Renal cortical epithelial cell (primary cell): ENCODE data around the gene ZNF839. TPM values are rescaled to one million over a fixed set of nuclear protein-coding genes. Genes with fewer than 3 reads are reported as not detected.
A peak's percentile ranks its signal among the peaks of the same experiment; 100 is the strongest.

Source experiments
- DNase-seq: peaks from one replicate; pipeline ENCODE4 v3.0.0-alpha.2; 2011; ENCODE audit warnings: low read depth
- total RNA-seq: library from RNA; depleted of rRNA; stranded (reverse); fragments of >200 nt; gene quantifications from 2 replicates; pipeline ENCODE4 v1.2.3, GENCODE V29; 2014

ZNF839 gene
- total RNA-seq, 1 donor from 2014 or later: 11.1 TPM

DNA sequence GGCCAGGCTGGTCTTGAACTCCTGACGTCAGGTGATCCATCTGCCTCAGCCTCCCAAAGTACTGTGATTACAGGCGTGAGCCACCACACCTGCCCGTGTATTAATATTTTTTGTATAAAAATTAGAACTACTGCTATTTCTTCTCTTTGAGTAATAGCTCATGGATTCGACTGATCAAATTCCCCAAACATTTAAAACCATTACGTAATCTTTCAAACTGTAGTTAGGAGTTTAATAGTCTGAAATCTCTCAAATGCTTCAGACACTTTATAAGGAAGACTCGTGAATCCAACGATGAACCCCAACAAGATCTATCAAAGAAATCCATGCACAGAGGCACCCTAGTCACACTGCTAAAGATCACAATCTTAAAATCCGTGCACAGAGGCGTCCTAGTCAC, 59.3 kb downstream of the ZNF839 start:
- no peak for DNase-seq

DNA sequence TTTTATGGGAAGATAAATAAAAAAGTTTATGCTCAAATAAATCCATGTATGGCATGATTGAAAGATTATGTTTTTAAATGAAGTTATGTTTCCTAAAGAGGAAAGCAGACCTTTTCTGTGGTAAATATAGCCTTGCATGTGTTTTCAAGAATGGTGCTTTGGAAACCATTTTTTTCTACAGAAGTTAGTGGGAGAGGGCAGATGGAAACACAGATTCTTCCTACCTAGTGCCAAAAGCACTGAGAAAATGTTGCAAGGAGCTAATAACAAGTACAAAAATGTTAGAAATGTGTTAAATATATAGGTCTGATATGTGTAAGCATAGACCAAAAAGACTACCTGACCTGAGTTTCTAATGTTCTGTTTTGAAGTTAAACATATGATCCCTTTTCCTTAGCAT, 67.5 kb downstream of the ZNF839 start:
- no peak for DNase-seq

DNA sequence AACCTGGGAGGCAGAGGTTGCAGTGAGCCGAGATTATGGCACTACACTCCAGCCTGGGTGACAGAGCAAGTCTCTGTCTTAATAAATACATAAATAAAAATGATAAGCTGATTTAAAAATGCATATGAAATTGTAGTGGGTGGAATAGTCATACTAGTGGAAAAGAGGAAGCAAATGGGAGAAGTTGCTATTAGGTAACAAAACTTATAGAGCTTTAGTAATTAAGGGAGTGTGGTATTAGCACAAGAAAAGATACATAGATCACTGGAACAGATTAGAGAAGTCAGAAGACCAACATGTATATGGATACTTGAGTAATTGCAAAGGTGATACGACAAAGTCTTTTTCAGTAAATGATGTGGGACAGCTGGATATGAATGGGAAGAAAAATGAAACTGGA, 69.7 kb downstream of the ZNF839 start:
- DNase-seq: no peak

DNA sequence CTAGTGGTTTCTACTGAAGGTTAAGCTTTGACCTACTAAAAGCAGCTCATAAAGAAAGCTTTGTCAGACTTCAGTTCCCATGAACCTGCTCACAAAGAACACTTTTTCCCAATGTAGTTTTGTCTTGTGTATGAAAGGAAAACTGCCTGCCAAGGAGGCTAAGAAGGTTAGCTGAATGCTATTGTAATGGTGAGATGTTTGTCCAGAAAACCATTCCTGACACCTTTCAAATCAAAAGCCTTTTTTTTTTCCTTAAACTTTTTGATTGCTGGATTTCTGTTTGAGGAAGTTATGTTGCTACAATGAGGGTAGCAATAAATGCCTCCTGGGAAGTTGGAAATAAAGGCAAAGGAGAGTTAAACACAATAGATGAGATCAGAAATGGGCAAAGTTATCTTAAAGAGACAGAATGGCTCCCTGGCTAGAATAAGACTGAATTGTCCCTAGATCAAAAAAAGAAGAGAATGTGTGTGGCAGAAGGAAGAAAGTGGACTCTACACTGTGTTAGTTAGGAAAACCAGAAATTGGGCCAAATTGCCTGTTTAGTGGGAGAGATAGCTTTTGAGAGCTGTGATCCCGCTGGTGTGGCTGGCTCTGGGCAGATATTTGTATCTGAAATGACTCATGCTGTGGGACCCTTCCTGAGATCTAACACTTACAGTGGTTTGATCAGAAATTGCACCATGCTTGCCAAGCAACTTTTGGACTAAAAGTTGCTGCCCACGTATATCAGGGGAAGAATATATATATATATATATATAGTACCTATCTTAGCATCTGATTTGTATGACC, 70.7 kb downstream of the ZNF839 start:
- DNase-seq: peak; percentile 3

Other genes starting within 250 kb of the ZNF839 start
- gene HSP90AA1, start 232.7 kb upstream of the ZNF839 start, total RNA-seq: 927 and 1,172 TPM in 2 replicates
- 18.4 and 25.3 TPM in 2 replicates for gene WDR20, start 179.8 kb upstream of the ZNF839 start, total RNA-seq
- gene MOK, start 14.6 kb upstream of the ZNF839 start, total RNA-seq: 11.6 and 18.2 TPM in 2 replicates
- gene CINP, start 43.1 kb downstream of the ZNF839 start, total RNA-seq: 36.0 and 45.5 TPM in 2 replicates
- gene TECPR2, start 43.2 kb downstream of the ZNF839 start, total RNA-seq: 13.7 and 40.1 TPM in 2 replicates
- 26.9 and 54.4 TPM in 2 replicates for gene ANKRD9, start 190.0 kb downstream of the ZNF839 start, total RNA-seq